GM11168 (cell line): Measurements from ENCODE around the gene SENP6.
"Not testable (repeated sequence)": the region's sequence is repeated elsewhere in the genome, so short reads cannot be mapped to it uniquely, and the experiment has no call there.

ENCODE experiments used
- in situ Hi-C: fragments of 300-500 bp; cut with MboI; formaldehyde crosslinking; loops from one replicate; pipeline ENCODE4 v1.12.0; 2022; ENCODE audit warnings: low sequenced_read_pairs; ENCODE audit not compliant: unreplicated experiment

SENP6 gene

DNA sequence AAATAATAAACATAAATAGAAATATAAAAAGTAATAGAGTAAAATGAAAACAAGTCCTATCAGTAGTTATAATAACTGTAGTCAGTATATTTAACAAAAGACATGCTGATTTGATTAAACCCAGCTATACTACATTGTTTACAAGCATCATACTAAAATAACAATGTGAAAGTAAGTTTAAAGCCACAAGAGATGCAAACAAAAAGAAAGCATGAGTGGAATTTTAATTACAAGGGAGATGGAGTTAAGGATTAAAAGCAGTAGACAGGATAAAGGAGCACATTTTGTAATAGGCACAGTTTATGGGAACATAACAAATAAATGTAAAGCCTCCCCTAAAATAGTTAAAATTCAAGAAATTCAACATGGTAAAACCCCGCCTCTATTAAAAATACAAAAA is 41.5 kb downstream of the SENP6 start:
- in situ Hi-C loops: no loop called here

DNA sequence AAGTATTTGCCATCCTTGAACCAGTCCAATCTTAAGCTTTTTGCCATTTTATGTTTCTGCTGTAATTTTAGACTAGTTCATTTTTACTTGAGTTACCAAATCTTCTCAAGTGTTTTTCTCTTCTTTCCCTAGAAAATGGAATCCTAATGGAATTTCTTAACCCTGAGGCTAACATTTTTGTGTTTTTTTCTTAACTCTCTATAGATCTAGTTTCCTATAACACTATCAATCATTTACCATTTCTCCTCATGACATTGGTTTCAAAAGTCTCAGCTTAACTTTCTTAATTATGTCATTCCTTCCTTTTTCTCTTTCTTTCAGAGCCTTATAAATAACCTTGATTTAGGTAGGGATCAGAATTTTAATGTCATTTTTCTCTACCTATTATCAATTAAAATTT is 54.8 kb downstream of the SENP6 start:
- in situ Hi-C loops: no loop called here

DNA sequence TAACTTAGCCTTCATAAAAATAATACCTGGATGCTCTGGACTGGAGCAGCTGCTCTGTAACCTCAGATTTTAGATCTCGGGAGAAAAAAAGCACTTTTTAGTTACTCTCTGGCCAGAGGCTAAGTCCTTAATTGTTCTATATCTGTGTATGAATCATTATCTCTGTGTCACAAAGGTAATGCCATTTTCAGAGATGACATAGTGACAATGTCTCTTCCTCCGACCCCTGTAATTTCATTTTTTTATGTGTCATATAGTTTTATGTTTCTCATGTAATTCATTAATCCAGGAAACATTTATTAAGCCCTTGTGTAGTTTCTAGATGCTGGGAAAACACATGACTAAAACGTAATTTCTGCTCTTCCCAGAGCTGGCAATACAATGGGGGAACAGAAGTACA is 55.6 kb downstream of the SENP6 start:
- in situ Hi-C loops: no loop called here

DNA sequence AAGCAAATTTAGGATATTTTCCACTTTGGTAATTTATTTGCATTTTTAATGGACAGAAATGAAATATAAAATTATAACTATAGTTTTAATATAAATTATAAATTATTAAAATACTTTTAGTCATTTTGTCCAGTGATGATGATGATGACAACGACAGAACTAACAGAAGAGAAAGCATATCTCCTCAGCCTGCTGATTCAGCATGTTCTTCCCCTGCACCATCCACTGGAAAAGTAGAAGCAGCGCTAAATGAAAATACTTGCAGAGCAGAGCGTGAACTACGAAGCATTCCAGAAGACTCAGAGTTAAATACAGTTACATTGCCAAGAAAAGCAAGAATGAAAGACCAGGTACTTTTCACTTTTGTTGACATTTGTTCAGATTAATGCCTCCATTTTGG is 64.9 kb downstream of the SENP6 start:
- in situ Hi-C loops: no loop called here

DNA sequence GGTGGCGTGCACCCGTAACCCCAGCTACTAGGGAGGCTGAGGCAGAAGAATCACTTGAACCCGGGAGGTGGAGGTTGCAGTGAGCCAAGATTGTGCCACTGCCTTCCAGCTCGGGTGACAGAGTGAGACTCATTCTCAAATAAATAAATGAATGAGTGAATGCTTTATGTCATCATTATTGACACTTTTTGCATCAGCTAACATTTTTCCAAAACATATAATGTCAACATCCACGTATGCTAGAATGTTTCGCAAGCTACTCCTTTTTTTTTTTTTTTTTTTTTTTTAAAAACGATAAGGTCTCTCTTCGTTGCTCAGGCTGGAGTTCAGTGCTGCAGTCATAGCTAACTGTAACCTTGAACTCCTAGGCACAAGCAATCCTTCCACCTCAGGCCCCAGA is 72.2 kb downstream of the SENP6 start:
- in situ Hi-C loops: no loop called here

DNA sequence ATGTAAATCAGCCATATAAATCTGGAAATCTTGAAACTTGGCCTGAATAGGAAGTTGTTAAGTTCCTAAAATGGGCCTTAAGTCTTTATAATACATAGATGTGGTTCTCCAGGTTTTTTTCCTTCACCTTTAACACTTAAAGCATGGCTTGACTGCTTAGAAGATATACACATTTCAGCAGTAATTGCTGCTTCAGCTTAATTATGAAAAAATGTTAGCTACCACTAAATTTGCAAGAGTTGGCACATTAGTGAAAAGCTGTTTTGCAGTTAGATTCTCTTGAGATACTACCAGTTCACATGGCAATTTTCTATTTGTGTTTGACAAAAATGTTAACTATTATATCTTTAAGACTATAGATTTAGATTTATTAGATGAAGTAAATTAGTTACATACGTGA is 74.7 kb downstream of the SENP6 start:
- in situ Hi-C loops: no loop called here

DNA sequence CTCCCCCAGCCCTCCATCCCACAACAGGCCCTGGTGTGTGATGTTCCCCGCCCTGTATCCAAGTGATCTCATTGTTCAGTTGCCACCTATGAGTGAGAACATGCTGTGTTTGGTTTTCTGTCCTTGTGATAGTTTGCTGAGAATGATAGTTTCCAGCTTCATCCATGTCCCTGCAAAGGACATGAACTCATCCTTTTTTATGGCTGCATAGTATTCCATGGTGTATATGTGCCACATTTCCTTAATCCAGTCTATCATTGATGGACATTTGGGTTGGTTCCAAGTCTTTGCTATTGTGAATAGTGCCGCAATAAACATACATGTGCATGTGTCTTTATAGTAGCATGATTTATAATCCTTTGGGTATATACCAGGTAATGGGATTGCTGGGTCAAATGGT is 80.9 kb downstream of the SENP6 start:
- in situ Hi-C loops: not testable (repeated sequence)

DNA sequence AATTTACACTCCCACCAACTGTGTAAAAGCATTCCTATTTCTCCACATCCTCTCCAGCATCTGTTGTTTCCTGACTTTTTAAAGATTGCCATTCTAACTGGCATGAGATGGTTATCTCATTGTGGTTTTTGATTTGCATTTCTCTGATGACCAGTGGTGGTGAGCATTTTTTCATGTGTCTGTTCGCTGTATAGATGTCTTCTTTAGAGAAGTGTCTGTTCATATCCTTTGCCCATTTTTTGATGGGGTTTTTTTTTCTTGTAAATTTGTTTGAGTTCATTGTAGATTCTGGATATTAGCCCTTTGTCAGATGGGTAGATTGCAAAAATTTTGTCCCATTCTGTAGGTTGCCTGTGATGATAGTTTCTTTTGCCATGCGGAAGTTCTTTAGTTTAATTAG is 81.3 kb downstream of the SENP6 start:
- in situ Hi-C loops: not testable (repeated sequence)

DNA sequence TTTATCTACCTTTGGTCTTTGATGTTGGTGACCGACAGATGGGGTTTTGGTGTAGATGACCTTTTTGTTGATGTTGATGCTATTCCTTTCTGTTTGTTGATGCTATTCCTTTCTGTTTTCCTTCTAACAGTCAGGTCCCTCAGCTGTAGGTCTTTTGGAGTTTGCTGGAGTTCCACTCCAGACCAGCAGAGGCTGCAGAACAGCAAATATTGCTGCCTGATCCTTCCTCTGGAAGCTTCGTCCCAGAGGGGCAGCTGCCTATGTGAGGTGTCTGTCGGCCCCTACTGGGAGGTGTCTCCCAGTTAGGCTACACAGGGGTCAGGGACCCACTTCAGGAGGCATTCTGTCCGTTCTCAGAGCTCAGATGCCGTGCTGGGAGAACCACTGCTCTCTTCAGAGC is 85.9 kb downstream of the SENP6 start:
- in situ Hi-C loops: not testable (repeated sequence)

DNA sequence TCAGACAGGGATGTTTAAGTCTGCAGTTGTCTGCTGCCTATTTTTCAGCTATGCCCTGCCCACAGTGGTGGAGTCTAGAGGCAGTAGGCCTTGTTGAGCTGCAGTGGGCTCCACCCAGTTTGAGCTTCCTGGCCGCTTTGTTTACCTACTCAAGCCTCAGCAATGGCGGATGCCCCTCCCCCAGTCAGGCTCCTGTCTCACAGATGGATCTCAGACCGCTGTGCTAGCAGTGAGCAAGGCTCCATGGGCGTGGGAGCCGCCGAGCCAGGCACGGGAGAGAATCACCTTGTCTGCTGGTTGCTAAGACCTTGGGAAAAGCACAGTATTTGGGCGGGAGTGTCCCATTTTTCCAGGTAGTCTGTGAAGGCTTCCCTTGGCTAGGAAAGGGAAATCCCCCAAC is 86.3 kb downstream of the SENP6 start:
- in situ Hi-C loops: not testable (repeated sequence)

DNA sequence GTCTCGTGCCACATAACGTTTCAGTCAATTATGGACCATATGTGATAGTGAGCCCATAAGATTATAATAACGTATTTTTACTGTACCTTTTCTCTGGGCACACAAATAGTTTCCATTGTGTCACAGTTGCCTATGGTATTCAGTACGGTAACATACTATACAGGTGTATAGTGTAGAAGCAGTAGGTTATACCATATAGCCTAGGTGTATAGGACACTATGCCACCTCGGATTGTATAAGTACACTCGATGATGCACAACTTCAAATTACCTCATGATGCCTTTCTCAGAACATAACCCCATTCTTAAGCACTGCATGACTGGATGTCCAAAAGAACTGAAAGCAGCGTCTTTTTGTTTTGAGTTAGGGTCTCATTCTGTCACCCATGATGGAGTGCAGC is 87.9 kb downstream of the SENP6 start:
- in situ Hi-C loops: no loop called here

DNA sequence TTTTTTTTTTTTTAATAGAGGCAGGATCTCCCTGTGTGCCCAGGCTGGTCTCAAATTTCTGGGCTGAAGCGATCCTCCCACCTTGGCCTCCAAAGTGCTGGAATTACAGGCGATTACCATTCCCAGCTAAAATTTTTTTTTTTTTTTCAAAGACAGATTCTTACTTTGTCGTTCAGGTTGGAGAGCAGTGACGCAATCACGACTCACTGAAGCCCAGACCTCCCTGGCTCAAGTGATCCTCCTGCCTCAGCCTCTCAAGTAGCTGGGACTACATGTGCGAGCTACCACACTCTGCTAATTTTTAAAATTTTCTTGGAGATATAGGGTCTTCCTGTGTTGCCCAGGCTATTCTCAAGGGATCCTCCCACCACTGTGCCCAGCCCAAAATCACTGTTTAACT is 89.3 kb downstream of the SENP6 start:
- in situ Hi-C loops: no loop called here

DNA sequence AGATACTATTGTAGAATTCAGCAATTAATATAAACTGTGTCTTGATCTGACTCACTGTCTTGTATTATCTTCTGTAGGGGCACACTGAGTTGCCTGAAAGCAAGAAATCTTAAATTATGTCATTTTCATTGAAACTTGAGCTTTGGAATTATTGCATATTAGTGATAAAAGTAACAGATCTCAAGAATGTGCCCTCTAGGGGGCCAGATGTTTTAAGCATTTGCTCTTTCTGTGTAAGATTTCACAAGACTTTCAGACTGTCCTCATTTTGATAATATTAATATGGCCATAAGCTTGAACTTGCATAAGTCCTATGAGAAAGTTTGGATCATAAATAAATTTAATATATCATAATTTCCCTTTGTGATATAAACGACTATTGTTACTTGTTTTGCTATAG is 91.9 kb downstream of the SENP6 start:
- in situ Hi-C loops: no loop called here

DNA sequence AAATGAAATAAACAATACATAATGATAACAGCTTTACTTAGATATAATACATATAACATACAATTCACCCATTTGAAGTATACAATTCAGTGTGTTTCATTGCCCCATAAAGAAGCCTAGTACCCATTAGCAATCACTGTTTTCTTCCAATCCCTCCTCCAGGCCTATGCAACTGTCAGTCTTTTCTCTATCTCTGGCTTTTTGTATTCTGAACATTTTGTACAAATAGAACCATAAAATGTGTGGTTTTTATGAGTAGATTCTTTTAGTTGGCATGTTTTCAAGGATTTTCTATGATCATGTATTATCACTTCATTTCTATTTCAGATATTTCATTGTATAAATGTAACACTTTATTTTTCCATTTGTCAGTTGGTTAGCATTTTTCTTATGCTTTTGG is 92.7 kb downstream of the SENP6 start:
- in situ Hi-C loops: no loop called here

DNA sequence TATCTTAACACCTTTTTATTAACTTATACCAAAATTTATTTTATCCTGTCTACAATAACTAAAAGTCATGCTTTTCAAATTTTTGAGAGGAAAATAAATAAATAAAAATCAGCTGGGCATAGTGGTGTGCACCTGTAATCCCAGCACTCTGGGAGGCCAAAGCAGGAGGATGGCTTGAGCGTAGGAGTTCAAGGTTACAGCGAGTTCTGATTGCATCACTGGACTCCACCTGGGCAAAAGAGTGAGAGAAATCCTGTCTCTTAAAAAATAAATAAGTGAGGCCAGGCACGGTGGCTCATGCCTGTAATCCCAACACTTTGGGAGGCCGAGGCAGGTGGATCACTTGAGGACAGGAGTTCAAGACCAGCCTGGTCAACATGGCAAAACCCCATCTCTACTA is 106.7 kb downstream of the SENP6 start:
- in situ Hi-C loops: not testable (repeated sequence)

DNA sequence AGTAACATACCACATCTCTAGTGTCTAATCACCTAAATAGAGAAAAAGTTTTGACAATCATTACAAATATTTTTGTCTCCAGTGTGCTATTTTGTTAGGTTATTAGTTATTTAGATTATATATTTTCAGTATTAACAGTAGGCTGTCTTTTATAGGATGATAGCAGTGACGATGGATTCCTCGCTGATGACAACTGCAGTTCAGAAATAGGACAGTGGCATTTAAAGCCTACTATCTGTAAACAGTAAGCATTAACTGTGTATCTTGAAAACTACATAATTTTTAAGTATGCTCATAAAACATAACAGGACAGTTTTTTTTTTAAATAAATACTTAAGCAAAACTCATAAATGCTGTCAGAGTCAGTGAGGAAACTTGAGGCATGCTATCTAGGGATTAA is 109.5 kb downstream of the SENP6 start:
- in situ Hi-C loops: no loop called here

DNA sequence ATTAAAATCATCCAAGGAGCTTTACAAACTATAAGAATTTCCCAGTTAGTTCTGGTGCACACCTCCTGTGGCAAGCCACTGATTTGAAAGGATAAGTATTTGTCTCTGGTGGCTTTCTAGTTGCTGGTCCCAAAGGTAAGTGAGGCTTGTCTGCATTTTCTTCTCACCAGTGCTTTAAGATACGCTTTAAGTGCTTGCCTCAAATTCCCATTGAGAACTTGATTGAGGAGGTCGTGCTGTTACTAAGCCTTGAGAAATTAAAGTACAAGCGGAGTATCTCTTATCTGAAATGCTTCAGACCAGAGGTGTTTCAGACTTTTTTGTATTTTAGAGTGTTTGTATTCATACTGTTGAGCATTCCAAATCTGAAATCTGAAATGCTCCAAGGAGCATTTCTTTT is 117.5 kb downstream of the SENP6 start:
- in situ Hi-C loops: no loop called here

DNA sequence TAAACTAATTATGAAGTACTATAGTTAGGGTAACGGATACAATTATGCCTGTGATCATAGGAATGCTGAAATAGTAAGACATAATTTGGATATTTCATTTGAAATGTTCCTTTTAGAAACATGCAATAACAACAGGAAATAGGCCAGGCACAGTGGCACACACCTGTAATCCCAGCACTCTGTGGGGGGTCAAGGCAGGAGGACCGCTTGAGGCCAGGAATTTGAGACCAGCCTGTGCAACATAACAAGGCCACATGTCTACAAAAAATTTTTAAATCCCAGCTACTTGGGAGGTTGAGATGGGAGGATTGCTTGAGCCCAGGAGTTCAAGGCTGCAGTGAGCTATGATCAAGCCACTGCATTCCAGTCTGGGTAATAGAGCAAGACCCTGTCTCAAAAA is 121.7 kb downstream of the SENP6 start:
- in situ Hi-C loops: no loop called here

DNA sequence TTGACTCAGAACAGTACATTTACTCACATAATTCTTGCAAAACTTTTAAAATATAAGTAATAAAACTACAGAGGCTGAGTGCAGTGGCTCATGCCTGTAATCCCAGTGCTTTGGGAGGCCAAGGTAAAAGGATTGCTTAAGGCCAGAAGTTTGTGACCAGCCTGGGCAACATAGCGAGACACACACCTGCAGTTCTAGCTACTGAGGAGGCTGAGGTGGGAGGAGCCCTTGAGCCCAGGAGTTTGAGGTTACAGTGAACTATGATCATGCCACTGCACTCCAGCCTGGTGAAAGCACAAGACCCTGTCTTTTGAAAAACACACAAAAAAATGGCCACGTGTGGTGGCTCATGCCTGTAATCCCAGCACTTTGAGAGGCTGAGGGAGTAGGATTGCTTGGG is 125.5 kb downstream of the SENP6 start:
- in situ Hi-C loops: no loop called here

DNA sequence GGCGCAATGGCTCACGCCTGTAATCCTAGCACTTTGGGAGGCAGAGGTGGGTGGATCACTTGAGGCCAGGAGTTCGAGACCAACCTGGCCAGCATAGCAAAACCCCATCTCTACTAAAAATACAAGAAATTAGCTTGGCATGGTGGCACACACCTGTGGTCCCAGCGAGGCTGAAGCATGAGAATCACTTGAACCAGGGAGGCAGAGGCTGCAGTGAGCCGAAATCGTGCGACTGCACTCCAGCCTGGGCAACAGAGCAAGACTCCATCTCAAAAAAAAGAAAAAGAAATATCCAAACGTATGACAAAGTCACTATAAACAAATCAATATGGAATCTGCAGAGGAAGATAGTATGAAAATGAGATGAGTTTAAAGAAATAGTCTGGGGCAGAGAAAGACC is 129.3 kb downstream of the SENP6 start:
- in situ Hi-C loops: not testable (repeated sequence)

DNA sequence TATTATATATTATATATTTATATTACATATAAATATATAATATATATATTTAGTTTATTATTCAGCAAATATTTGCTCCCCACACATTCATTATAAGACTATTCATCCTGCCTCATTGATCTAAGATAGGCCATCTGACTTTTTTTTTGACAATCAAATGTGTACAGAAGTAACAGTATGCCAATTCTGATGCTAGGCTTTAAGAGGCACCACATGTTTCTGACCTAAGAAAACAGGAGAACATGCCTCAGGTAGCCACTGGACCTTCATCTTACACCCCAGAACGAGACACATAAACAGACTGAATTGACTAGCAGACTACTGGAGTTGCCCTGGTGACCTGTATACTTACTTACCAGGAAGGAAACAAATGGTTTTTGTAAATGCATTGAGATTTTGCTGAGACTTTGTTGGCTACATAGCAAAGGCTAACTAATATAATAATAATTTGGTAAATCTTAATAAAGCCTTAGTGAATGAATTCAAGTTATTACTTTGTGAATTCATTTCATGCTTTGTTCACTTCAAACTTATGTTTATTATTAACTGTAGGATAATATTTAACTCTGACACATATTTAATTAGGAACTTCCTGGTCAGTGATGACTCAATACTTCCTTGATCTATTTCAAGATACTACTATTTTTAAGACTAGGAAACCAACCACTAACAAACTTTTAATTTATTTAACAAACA is 134.0 kb downstream of the SENP6 start:
- in situ Hi-C loops: no loop called here

DNA sequence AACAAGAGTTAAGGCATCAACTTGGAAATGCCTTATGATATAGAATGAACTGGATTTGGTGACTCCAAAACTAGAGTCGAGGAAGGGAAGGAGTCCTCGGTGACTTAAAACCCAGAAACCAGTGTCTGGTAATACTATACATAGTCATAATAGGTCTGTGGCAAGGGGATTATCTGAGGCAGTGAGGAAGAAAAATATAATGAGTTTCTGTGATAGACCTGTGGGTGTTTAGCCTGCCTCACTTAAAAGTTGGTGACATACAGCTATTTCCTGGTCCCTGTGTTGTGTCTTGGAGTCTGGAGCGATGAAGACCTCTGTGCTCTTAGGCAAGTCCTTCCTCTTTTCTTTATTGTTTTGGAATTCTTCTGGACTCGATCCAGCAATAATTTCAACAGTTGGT is 142.3 kb downstream of the SENP6 start:
- in situ Hi-C loops: no loop called here

DNA sequence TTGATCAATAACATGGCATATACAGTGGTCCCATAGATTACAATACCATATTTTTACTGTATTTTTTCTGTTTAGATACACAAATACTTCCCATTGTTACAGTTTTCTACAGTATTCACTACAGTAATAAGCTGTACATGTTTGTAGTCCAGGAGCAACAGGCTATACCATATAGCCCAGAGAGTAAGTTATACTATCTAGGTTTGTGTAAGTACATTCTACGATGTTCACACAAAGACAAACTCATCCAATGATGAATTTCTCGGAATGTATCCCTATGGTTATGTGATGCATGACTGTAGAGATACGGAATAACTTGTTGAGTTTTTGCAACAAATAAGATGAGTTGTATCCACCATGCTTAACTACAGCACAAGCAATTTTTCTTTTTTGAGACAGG is 143.7 kb downstream of the SENP6 start:
- in situ Hi-C loops: no loop called here
